GM18951 (cell line): ENCODE measurements around the gene FKBP9.
A peak's percentile ranks its signal among the peaks of the same experiment; 100 is the strongest.
"Not testable (repeated sequence)": the region's sequence is repeated elsewhere in the genome, so short reads cannot be mapped to it uniquely, and the experiment has no call there.

Experiments
- POLR2A ChIP-seq: IDR thresholded peaks from 4 replicates; pipeline ENCODE4 v1.6.1; 2011; ENCODE audit warnings: mild to moderate bottlenecking; ENCODE audit not compliant: insufficient read length, insufficient read depth; ENCODE audit errors: extremely low read depth
- in situ Hi-C: fragments of 300-500 bp; cut with MboI; formaldehyde crosslinking; loops from one replicate; pipeline ENCODE4 v1.12.0; 2022; ENCODE audit warnings: low sequenced_read_pairs, mixed read lengths, inconsistent platforms; ENCODE audit not compliant: unreplicated experiment

The FKBP9 gene

DNA sequence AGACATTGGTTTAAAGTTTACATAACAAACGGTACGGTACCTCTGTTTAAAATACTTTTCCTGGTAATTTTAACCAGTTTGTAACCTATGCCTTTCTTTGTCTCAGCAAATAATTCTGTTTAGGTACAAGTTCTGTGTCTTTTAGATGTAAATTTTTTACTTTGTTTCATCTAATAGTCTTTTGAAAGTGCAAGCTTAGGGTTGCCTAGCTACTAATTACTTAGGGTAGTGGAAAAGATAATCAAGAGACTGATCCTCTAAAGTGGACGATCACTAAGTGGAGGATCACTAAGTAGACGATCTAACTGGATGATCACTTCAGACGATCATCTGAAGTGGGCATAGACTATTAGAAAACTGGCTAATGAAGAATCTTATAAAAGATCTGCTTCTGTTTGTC, 16.1 kb upstream of the FKBP9 start:
- in situ Hi-C loops, result no loop called here
- TF ChIP-seq POLR2A, result no peak

DNA sequence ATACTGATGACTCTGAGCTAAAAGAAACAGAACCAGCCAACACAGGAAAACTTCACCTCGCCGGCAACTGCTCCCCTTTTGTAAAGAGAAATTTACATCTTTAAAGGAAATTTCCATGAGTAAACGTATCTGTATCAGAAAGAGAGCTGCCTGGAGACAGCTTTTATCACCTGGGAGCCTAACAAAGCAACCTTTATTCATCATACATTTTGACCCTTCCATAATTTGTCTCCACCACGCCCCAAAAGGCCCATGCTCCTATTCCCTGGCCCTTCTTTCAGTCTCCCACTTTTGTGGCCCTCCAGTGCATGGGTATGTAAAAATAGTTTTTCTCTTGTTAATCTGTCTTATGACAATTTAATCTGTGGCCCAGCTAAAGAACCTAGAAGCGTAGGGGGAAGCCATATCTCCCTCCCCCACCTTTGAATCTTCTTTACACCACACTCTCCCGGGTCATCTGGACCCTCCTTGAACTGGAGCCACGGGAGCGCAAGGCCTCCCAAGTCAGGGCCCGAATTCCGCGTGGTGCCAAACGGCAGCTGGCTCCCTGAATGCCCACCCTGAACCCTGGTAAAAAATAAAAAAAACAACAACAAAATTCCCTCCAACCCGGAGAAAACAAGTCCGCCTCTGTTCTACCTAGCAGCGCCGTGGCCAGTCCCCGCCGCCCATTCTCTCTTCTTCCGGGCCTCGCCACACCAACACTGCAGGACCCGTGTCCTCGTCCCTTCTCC, 15.4 kb upstream of the FKBP9 start:
- in situ Hi-C loops, result no loop called here
- TF ChIP-seq POLR2A, result no peak

DNA sequence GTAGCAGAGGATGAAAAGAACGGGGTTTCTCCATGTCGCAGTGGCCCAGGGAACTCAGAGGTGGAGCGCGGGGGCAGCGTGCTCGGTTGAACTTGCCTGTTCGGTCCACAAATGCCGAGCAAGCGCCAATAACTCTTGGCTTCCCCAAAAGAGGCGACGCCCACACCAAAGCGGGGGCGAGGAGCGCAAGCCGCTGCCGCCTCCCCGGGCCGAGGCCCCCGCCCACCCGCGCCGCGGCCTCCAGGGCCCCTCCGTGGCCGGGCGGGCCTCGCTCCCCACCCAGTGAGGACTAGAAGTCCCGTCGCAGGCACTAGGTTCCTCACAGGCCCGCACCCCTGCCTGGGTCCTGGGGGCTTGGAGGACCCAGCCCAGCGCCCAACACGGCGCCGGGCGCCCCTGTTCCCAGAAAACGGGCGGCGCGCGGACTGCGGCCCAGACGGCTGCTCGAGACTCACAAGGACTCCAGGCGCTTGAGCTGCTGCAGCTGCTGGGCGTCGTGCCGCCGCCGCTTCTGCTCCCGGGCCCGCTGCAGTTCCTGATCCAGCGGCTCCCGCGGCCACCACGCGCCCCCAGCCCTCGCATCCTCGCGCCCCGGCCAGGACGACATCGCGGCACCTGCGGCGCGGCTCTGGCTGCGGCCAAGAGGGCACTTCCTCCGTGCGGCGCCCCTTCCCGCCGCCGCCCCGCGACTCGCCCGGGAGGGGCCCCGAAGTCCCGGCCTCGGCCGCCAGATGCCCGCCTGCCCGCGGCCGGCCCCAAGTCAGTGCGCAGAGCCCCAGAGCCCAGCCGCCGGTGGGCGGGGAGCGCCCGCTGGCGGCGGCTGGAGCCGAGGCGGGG, 14.6 kb upstream of the FKBP9 start:
- TF ChIP-seq POLR2A, result peak; percentile 31
- in situ Hi-C loops, result no loop called here

DNA sequence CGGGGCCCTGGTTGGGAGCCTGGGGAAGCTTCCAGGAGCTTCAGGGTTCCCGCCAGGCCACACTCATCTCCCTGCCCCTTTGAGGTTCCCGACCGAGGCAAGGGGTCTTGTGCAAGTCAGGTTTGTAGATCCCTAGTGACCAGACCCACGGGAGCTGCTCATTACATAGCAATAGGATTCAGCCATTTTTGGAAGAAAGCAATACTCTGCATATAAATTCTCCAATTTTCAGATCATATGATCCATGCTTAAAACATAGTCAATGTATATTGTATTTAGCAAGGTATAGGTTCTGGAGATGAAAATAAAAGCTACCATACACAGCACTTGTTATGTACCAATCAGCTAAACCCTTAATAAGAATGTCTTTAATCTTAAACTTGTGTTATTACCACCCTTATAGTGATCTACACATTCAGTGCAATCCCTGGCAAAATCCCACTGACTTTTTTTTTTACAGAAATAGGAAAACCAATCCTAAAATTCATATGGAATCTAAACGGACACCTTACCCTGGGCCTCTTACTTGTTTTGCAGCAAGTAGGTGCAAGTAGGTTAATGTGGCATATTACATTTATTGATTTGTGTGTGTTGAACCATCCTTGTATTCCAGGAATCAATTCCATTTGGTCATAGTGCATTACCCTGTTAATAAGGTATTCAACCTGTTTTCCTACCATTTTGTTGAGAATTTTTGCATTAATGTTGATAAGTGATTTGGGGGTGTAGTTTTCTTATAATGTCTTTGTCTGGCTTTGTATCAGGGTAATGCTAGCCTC, 13.8 kb upstream of the FKBP9 start:
- no peak for TF ChIP-seq POLR2A
- in situ Hi-C loops, result no loop called here

DNA sequence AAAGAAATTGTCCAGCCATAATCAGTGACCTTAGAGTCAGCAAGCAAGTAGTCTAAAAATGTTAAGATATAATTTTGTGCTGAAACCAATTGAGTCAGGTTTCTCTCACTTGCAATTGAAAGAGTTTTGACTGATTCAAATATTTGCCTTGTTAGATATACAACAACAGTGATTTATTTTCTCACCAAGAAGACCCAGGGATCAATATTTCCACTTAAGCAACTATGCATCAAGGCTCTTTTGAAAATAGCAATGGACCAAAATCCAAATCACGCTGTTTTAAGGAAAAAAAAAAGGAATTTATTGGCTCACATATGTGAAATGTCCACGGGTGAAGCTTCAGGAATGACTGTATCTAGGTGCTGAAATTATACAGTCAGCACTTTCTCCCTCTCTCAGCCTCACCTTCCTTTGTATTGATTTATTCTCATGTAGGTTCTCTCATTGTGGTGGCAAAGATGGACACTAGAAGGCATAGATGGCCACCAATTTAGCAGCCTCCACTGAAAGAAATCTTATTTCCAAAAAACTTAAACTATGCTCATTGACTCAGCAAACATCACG, 9.7 kb upstream of the FKBP9 start:
- in situ Hi-C loops, result no loop called here
- no peak for TF ChIP-seq POLR2A

DNA sequence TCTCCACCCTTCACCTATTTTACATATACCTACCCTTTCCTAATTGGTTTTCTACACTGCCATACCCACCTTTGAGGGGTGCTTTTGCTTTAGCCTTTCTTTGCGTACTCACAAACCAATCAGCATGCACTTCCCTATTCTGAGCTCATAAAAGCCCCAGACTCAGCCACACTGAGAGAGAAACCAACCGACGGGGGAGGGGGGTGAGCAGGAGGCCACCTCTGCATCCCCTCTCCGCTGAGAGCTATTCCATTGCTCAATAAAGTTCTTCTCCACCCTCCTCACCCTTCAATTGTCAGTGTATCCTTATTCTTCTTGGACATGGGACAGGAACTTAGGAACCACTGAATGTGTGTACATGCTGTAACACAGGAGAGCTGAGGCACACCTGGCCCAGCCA, 9.0 kb upstream of the FKBP9 start:
- in situ Hi-C loops, result no loop called here
- TF ChIP-seq POLR2A, result no peak

DNA sequence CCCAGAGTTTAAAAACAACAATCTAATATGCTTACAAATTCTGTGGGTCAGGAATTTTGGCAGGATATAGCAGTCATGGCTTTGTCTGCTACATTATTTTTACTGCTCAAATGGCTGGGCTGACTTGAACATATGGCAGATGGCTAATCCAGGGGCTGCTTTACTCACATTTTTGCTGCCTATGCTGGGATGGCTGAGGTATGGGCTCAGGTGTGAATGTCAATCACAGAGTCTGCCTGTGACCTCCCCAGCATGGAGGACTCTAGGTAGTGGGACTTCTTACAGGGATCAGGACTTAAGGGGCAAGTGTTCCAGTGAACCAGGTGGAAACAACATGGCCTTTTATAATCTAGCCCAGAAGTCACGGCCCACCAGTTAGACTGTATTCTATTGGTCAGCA, 4.4 kb upstream of the FKBP9 start:
- in situ Hi-C loops, result no loop called here

DNA sequence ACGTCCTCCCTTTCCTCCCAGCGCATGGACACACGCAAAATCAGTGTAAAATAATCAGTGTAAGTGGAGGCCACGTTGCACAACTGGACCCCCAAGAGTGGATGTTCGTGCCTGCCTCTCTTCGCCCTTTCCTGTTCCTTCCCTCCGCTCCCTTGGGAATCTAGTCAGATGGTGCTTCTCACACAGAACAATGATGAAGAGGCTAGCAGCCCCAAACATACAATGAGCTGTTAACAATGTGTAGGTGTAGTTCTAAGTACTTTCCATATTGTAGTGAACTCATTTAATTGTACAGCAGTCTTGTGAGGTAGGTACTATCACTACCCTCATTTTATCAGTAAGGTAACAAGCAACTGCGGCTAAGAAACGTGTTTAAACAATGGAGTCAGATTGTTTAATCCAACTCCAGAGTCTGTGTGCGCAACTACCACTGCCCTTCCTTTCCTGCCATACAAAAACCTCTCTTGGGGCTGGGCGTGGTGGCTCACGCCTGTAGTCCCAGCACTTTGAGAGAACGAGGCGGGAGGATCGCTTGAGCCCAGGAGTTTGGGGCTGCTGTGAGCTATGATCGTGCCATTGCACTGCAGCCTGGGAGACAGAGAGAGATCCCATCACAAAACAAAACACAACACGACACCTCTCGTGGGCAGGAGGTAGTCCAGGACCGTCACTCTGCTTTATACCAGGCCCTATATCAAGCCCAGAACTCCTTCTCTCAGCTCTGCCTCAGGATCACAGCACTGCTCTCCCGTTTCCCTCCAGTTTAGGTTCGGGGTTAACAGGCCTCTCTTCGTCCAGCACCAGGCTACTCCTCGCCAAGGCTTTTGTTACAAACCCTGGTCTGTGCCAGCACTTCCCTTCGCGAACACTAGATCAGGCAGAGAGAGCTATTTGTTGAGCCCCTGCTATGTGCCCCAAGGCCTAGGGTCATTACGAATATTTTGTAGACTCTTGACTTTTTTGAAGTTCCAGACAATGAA, 1.1 kb downstream of the FKBP9 start:
- TF ChIP-seq POLR2A, result no peak
- in situ Hi-C loops, result no loop called here

More for the DNA sequence above, 4.4 kb upstream of the FKBP9 start:
- TF ChIP-seq POLR2A, result no peak

DNA sequence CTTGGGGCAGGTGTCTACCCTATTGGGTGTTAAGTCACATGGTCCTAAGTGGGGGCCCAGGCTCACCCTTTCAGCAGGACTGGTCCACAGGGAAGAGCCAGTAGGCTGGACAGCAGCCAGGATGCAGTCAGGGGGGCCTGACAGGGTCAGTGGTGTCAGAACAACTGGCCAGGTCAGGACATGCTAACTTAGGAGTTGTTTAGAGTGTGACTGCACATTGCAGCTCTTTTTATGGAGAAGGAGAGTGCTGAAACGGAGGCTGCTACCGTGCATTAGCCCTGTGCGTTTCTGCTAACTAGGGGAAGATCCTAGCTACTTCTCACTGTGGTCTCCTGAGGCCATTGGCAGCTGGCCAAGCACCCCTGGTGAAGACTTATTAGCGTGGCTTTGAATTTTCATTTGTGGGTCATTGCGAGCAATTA, 6.7 kb downstream of the FKBP9 start:
- in situ Hi-C loops, result not testable (repeated sequence)

DNA sequence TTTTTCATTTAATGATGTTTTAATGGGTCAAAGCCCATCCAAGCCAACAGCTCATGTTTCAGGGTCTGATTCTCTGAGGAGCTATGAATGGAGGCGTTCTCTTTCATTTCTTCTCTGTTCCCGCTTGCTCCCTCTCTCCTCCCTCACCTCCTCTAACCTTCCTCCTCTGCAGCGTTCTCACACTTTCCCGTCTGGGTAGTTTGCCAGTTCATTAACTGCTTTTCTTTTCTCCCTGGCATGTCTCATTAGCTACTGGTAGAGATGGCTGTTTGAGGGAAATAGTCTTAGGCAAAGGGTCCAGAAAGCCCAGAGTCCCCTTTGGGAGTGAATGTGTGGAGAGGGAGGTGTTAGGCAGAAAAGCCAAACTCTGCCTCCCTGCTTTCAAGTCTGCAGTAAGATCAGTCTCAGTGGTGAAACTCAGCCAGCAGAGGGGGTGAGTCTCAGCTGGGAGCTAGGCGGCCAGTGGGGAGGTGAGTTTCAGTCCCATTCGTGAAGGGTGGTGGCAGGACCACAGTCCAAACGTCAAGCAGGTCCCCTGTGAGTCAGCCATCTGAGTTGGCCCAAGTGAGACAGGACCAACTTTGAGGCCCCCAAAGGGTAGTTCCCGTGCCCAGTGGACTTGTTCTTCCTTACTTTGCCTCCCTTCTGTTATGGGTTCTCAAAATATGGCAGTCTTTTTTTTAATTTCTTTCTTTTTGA, 7.4 kb downstream of the FKBP9 start:
- in situ Hi-C loops, result not testable (repeated sequence)

DNA sequence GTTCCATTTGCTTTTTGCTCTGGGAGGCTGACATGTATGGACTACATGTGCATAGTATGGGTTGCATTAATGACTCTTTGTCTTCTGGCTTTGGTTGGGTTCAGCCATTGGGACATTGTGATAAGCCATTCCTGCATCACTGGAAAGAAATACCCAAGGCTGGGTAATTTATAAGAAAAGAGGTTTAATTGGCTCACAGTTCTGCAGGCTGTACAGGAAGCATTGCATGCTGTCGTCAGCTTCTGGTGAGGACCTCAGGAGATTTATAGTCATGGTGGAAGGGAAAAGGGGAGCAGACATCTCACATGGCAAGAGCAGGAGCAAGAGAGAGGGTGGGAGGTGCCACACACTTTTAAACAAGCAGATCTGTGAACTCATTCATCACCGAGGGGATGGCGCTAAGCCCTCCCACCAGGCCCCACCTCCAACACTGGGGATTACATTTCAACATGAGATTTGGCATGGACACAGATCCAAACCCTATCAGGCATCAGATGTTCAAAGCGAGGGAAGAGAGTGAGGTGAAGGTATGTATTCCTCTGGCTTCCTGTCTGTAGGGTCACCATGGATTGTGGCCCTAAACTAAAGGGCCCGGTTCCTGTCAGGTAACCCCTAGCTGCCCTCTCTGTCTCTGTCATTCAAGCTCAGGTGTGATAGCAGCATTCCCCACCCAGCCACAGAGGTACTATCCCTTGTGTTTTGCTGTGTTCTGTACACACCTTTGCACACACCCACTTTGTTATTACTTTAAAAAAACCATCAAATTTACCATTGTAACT, 9.4 kb downstream of the FKBP9 start:
- in situ Hi-C loops, result not testable (repeated sequence)

DNA sequence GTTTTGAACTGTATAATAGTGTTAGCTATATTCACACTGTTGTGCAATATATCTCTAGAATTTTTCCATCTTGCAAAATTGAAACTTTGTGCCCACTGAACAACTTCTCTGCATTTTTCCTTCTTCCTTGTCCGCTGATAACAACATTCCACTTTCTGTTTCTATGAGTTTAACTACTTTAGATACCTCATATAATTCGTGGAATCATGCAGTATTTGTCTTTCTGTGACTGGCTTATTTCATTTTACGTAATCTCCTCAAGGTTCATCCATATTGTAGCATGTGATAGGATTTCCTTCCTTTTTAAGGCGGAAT, 10.0 kb downstream of the FKBP9 start:
- in situ Hi-C loops, result not testable (repeated sequence)

DNA sequence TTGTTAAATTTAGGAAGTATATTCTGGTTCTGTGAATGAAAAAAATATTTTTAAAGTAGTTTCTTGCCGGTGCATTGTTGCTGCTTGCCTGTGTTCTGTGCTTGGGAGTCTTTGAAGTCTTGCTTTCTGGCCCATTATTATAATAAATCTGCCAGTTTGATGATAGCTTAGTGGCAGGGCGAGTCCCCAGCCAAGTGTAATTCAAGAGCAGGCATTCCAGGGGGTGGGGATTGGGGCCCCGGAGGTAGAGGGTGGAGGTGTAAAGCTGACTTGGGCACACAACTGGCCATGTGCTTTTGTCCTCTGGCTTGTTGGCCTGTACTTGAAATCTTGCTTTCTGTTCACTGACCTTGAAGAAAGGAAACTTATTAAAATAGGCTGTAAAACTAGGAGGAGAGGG, 14.7 kb downstream of the FKBP9 start:
- in situ Hi-C loops, result not testable (repeated sequence)

DNA sequence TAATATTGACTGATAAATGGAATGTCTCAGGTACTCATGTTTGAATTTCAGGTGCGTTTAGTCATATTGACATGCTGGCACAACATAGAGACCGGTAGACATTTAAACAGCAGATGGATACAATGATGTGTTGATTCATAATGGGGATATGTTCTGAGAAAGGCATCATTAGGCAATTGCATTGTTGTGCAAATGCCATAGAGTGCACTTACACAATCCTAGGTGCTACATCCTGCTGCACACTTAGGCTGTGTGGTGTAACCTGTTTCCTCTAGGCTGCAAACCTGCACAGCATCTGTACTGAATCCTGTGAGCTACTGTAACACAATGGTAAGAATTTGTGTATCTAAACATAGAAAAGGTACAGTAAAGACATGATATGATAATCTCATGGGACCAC, 19.9 kb downstream of the FKBP9 start:
- in situ Hi-C loops, result not testable (repeated sequence)

DNA sequence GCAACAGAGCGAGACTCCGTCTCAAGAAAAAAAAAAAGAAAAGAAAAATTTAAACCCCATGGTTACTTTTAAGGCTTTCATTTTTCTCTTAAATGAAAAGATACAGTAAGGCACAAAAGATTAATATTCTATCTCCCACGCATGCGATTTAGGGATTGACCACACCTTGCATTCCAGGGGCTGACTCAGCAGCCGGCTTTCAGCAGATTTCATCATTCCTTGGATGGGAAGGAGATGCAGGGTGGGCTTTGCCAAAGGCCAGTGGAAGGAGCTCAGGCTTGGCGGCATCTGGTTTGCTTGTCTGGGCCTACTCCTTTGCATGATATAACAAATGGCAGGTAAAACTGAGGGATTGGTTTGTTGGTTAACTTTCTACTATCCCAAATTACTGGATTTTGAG, 22.0 kb downstream of the FKBP9 start:
- in situ Hi-C loops, result not testable (repeated sequence)

DNA sequence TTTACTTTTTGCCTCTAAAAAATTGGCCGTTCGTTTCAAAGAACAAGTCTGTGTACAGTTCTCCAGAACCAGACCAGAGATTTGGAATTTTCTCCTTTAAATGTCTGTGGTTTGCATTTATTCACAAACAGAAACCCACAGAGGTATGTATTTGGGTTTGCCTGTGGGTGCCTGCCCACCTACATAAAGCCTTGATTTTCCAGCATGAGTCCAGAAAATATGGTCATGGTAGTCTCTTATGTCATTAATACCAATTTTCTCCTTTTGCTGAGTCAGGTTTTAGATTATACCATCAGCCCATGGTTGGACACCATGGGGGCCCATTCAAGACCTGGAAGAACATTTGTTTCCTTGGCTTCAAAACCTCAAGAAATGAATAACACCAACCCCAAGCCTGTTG, 22.7 kb downstream of the FKBP9 start:
- in situ Hi-C loops, result not testable (repeated sequence)

DNA sequence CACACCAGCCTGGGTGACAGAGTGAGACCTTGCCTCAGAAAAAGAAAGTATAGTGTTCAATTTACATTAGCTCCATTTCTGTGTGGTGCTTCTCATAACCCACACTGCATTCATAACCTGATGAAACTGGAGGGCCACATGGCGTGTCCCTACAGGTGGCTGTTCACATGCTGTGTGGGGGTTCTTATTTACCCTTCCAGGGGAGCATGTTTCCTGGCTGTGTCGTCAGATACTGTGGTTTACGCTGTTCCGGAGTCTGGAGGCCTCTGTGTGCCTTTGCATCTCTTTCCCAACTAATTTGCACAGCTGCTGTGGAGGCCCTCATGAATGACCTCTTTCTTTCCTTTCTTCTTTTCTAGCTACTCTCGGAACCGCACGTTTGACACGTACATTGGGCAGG, 30.9 kb downstream of the FKBP9 start:
- in situ Hi-C loops, result not testable (repeated sequence)
